ENCODE measurements around the gene SNRPD3.

DNA sequence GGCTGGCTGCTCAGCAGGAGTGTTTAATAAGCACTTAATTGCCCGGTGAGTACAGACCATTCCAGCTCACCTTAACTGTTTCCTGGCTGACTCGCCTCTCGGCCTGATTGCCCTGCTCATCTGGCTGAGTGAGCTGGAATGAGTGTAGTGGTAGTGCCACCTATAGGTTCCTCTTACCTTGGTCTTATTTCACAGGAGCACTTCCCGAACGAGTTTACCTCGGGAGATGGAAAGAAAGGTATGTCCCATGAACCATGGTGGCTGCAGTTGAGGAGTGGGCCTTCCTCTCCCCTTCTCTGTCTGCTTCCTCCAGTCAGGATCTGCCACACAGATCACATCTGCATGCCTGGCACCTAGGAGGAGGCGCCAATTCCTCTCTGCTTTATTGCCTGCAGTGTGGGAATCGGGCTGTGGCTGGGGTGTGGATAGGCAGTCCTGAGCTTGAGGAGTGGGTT lies 34.0 kb upstream of the SNRPD3 start:
- TF ChIP-seq, protein P1, sequence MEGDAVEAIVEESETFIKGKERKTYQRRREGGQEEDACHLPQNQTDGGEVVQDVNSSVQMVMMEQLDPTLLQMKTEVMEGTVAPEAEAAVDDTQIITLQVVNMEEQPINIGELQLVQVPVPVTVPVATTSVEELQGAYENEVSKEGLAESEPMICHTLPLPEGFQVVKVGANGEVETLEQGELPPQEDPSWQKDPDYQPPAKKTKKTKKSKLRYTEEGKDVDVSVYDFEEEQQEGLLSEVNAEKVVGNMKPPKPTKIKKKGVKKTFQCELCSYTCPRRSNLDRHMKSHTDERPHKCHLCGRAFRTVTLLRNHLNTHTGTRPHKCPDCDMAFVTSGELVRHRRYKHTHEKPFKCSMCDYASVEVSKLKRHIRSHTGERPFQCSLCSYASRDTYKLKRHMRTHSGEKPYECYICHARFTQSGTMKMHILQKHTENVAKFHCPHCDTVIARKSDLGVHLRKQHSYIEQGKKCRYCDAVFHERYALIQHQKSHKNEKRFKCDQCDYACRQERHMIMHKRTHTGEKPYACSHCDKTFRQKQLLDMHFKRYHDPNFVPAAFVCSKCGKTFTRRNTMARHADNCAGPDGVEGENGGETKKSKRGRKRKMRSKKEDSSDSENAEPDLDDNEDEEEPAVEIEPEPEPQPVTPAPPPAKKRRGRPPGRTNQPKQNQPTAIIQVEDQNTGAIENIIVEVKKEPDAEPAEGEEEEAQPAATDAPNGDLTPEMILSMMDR (IDR thresholded peaks at IDR 0.05) = peak in 2 of 3 experiments; percentile 2 to 35
- peak in 1 of 2 donors; percentile 30 for TF ChIP-seq POLR2AphosphoS5 (IDR thresholded peaks at IDR 0.05; ENCODE audit: insufficient read depth in 1 of 2, low read depth in 1 of 2)
